Brain pericyte (primary cell): ENCODE data around the gene COPZ2.
"Not testable (repeated sequence)": the region's sequence is repeated elsewhere in the genome, so short reads cannot be mapped to it uniquely, and the experiment has no call there.

Experiments used
- DNase-seq: peaks from one replicate; pipeline ENCODE4 v3.0.0-alpha.2; 2012; ENCODE audit warnings: low read depth, low spot score

The COPZ2 gene

DNA sequence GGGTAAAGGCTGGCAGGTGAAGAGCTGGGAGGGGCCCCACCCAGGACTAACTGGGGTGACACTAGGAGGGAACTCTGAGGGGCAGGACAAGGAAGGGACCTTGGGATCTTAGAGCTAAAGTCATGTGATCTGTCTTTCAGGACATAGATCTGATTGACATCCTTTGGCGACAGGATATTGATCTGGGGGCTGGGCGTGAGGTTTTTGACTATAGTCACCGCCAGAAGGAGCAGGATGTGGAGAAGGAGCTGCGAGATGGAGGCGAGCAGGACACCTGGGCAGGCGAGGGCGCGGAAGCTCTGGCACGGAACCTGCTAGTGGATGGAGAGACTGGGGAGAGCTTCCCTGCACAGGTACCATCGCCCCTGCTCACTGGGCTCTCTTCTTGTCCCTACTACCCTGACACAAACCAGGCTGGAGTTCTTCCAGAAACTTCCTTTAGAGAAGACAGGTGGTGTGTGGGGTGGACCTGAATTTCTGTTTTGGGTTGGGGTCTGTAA lies 18.7 kb upstream of the COPZ2 start:
- DNase-seq: no peak

DNA sequence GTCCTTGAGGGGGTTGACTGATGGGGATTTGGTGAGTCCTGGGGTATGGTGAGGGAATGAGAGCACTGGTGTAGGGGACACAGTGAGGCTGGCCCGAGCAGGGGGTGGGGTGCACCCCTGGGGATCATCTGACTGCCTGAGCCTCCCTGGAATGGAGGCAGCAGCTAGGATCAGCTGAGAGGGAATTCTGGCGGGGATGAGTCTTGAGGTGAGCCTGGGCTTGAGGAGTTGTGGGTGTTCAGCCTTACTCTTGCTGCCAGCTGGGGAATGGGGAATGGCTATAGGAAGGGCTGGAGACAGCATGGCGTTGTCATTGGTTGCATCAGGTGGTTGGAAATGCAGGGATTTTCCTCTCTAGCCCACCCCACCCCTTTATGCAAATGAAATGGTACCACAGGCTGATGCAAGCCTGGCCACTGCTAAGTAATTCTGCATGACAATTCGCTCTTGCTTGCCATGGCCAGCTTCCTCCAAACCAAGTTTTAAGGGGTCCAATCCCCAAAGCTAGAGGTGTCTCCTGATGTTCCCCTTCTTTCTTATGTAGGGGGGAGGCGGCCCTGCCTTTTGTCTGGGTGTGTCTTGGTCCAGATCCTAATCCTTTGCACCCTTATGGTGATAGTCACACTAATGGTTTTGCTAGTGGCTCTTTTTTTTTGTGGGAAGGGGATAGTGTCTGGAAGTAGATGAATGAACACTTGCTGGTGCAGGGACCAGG lies 18.1 kb upstream of the COPZ2 start:
- no peak for DNase-seq

DNA sequence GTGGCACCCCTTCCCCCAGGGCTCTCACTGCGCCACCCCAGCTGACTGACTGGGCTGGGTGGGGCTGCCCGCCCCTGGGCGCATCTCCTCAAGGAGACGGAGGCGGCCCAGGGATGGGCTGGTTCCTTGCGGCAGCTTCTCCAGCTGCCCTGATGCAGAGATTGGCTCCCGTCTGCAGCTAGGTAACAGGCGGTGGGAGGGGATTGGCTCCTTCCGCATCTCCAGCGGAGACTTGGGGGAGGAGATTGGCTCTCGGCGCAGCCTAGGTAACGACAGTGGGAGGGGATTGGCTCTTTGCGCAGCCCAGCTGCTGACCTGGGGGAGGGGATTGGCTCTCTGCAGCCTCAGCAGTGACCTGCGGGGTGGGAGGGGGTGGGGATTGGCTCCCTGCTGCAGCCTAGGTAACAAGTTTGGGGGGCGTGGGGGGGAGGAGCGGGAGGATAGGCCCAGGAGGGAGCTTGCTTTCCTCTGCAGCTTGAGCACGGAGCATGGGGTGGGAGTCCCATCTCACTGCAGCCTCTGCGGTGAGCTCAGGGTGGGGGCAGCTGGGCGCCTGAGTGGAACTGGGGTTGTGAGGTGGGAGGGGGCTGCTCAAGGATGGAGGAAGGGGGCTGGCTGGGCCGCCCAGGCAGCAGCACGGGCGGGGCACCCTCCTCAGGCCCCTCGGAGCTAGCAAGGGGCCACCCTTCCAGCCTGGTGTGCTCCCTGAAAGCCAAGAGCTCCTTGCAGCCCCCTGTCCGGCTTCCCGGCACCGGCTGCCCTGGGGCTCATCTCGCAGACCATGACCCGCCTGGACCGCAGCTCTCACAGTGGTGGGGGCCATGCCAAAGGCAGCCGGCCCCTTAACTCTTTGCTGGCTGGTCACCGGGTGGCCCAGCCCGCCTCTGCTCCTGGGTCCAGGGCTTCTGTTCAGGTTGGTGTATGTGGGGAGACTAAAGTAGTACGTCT lies 16.9 kb upstream of the COPZ2 start:
- no peak for DNase-seq

DNA sequence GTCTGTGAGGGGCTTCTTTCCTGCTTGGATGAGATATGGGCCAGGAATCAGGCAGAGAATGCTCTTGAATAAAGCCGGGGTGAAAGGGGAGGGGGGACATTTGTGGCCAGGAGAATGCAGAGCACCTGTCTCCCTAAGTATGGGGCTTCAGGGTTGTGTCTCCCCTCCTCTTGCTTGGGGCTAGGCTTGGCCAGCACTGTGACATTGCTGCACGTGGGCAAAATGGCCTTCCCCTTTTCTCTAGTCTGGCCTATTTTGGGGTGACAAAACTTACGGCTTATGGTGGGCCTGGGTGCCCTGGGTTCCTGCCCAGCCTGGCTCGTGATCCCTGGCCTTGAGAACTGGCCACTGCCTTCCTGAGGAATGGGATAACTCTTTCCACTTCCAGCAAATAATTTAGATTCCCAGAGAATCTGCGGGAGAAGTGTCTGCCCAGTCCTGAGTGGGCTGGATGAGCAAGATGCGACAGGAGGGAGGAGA lies 16.2 kb upstream of the COPZ2 start:
- DNase-seq: no peak

DNA sequence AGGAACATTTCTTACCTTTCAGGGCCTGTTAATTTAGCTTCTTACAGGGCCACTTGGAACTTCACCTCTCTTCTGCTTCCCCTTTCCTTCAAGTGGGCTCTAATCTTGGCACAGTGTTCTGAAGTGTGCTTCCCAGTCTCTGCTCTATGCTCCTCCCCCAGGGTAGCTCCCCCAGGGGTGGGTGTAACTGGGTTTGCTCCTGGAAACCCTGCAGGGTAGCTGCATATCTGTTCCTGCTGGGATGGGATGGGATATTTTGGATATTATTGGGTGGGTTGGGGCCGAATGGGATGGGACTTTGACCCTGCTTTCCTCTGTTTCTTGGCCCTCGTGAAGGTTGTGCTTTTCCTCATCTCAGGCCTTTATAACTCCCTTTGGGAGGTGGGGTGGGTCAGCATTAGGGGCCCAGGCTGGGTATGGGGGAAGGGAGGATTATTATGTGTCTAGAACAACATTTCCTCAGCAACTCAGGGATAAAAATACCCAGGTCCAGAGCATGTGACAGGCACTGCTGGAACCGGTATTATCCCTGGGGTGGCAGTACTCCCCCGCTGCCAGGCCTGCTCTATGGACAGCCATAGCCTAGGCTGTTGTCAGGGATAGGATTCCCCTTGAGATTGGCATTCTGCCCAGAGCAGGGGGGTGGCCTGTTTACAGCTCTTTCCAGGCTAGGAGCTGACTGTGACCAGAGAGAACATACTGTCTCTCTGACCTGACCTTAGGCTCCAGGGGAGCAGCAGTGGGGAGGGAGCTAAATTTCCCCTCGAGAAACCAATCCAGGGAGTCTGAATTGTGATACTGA lies 15.6 kb upstream of the COPZ2 start:
- peak; percentile 58 for DNase-seq

DNA sequence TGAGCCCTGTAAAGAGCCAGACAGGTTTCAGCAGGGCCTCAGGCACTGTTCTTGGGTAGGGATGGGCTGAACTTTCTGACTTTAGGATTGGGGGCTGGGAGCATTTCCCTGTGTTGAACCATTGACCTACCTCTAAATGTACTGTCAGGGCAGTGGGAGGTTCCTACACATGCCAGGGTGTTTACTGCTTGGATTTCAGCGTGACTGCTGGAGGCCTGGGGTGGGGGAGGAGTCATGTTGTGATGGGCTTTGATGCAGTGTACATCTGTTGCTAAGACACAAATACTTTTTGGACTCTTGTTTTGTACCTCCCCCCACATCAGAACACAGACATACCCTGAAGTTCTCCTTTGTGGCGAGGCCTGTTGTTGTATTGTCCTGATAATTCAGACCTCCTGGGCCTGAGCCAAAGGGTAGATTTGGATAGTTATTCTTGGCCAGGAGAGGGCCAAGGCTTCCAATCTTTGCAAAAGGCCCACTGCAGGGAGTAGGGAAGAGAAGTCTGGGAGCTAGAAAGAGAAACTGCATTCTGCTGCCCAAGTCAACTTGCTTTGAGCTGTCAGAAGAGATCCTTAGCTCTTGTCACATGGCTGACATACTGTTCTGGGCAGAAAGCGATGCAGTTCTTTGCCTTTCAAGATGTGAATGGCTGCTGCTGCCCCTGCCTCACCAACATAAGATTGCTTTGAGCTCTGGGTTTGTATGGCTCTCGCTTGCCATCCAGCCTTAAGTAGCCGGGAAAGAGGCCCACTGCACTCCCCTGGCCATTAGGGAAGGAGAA lies 14.3 kb upstream of the COPZ2 start:
- peak; percentile 95 for DNase-seq

DNA sequence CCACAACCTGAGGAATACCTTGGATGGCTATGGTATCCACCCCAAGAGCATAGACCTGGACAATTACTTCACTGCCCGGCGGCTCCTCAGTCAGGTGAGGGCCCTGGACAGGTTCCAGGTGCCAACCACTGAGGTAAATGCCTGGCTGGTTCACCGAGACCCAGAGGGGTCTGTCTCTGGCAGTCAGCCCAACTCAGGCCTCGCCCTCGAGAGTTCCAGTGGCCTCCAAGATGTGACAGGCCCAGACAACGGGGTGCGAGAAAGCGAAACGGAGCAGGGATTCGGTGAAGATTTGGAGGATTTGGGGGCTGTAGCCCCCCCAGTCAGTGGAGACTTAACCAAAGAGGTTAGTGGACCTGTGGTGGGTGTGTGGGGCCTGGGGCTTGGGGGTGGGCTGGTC lies 13.7 kb upstream of the COPZ2 start:
- DNase-seq: no peak

DNA sequence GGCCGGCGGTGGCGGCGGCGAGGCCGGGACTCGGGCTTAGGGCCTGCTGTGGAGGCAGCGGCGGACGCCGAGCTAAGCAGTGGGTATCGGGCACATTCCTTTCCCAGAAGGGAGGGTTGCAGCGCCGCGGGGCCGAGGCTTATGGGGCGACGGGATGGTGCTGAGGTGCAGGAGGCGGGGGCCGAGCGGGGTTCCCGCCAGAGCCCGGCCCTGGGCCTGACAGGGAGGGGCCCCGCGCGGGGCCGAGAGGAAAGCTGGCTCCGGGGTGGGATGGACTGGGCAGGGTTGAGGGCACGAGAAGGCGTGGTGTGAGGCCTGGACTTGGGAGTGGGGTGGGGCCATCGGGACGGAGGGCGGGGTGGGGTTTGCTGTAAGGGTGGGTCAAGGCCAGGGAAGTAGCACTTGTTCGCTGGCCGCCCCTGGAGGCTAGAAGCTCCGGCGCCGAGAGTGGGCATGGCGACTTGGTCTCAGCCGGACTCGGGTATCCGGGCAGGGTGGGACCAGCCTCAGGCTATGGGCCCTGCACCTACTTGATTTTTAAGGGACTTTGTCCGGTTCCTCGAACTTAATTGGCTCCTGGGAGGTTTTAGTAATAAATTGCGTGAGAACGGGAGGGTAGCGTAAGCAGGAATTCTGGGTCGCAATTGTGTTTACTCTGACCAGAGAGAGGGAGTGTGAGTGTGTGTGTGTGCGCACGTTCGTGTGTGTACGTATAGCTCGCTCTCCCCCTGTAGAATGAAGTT lies 11.0 kb upstream of the COPZ2 start:
- DNase-seq: no peak

DNA sequence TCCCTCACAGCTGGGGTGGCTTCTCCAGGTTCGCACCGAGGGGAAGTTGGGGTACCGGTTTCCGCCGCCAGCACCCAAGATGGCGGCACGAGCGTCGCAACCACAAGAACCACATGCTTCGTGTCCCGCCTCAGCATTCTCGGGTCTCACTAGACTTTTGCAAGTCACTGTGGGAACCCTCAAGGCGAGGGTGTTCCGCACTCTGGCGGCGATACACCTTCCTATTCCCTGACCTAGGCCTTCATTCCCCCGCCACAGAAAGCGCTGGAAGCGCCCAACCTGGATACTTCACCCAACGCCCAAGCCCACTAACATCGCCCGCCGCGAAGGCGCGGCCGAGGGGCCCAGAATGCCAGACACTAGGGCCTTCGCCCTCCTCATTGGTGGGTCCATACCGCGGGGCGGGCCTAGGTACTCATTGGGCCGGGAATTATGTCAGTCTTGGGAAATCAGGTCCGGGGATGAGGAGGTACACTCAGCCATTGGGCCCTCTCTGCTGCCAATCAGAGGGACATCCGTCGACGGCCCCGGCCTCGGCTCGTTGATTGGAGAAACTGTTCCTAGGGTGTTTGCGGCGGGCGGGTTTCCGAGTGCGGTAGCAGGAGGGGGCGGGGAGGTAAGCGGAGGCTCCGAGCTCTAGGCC lies 10.3 kb upstream of the COPZ2 start, which contains the start of gene NFE2L1:
Gene NFE2L1, plus strand, starts transcription at position 619 of the 643 bp plus-strand sequence. CDS start 2,760 bp downstream, outside the sequence.
- DNase-seq: peak; percentile 99

DNA sequence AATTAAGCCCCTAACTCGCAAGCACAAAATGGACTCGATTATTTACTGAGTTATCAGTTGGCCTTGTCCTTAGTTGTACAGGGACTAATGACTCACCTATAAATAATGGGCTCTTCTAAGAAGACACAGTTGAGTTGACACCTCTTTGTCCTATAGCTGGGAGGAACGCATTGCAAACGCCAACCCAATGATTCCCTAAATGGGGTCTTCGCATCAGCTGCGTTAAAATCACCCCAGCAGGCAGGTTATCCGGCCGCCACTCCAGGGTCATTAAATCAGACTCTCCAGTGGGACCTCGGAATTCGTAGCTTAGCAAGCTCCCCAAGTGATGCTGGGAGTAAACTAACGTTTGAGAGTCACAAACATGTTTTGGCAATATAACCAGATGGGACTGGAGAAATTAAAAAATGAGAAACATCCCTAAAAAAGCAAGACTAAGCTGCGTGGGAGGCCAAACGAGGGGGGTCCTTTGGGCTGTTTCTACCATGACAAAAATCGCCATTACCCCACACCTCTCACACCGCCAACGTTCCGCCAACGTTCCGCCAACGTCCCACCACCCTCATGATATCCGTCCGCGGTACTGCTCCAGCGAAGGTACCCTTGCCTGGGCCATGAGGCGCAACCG lies 9.6 kb upstream of the COPZ2 start:
- DNase-seq: no peak

DNA sequence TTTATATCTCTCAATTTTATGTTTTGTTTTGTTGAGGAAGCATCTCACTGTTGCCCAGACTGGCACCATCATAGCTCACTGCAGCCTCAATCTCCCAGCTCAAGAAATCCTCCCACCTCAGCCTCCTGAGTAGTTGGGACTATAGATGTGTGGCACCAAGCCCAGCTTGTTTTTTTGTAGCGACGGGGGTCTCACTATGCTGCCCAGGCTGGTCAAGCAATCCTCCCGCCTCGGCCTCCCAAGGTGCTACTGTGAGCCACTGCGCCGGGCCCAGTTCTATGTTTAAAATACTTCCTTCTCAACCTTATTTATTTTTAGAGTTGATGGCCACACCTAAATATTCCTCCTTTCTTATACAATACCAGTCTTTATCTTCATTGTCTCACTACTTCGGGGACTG lies 8.7 kb upstream of the COPZ2 start:
- DNase-seq: no peak

DNA sequence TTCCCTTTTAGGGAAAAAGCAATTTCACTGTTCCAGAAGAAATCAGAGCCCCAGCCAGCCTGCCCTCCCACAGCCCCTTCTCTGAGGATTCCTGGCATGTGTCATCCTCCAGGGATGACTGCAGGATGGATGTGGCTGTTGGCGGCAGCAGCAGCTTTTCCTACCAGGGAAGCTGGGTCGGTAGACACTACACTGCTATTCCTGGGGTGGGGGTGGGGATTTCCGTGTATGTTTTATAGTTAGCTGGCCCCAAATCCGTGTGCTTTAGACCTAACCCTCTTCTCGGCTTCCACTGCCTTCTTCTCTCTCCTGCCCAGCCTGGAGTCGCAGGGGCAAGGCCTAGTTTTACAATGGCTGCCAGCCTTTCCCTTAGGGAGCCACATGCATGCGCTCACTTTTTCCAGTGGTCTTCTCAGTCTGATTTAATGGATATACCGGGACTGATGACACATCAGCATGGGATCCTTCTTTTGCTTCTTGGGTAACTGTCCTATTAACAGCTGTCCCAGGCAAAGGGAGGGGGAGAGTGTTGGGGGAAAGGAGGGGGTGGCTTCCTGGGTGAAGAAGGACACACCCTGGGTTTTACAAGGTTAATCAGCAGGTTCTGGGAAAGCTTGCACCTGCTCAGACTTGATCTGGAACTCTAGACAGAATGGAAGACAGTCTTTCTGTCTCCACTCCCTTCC lies 7.9 kb upstream of the COPZ2 start:
- no peak for DNase-seq

DNA sequence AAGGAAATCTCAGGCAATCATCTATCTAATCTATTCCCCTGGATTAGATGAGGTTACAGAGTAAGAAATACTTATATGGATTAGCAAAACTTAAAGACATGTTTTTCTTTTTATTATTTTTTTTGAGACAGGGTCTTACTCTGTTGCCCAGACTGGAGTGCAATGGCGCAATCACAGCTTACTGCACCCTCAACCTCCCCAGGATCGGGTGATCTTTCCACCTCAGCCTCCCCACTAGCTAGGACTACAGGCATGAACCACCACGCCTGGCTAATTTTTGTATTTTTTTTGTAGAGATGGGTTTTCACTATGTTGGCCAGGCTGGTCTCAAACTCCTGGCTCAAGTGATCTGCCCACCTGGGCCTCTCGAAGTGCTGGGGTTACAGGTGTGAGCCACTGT lies 7.3 kb upstream of the COPZ2 start:
- DNase-seq: no peak

DNA sequence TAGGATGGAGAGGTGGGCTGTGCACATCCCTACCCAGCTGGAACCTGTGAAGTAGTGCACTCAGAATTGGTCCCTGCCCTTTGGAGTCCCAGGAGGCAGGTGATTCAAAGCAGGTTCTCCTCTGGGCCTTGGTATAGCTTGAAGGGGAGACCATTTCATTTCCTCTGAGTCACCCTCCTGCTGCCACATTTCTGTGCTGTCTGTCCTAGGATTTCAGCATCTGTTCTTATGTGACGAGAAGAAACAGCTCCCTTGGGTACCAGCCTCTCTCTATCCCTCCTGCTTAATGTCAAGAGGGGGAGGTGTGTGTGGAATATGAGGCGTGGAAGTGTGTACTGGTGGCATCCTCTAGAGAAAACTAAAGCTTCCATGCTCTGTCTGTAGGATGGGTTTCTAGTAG lies 5.6 kb upstream of the COPZ2 start:
- no peak for DNase-seq

DNA sequence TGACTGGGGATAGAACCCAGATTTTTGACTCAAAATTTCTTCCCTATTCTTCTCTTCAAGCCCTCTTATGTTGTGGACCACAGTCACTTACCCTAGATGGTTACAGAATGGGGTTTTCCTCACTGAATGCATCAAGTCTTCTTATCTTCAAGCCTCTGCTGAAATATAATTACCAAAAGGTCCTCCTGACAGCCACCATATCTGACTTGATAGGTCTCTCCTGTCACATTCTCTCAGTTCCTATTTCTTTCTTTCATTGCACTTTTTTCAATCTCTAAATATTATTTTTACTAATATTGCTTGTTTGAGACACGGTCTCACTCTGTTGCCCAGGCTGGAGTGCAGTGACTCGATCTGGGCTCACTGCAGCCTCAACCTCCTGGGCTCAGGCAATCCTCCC lies 1.1 kb upstream of the COPZ2 start:
- DNase-seq: no peak

DNA sequence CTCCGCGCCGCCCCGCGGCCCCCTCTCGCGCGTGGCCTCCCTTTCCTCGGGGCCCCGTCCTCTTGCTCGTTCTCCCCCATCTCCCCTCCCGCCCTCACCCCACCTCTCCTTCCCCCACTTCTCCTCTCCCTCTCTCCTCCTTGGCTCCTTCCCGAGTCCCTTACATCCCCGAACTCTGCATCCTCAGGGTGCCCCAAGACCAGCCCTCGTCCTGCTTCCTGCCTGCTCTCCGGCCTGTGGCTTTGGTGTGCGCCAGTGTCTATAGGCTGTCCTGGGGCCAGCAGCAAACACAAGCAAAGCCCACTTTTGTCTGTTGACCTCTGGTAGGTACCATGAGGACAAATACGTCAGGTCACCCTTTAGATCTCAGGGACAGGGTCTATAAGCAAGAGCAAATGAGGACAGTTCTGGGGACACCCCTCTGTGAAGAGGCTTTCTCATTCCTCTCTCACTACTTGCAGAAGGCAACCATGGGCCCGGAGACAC lies 284 bp upstream of the COPZ2 start:
- DNase-seq: no peak

DNA sequence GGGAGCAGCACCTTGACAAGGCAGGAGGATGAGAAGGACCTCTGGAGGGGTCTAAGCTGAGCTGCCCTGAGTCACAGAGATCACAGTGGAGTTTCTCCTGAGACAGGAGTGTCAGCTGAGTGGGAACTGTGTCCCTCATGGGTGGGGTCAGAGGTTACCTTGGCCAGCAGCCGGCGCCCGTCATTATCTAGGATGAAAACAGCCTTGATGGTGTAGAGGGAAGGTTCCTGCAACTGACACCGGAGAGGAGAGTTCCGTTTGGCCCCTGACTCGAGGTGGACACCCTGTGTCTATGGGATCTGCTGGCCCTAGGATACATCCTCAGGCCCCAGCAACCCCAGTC lies 933 bp downstream of the COPZ2 start:
- no peak for DNase-seq

DNA sequence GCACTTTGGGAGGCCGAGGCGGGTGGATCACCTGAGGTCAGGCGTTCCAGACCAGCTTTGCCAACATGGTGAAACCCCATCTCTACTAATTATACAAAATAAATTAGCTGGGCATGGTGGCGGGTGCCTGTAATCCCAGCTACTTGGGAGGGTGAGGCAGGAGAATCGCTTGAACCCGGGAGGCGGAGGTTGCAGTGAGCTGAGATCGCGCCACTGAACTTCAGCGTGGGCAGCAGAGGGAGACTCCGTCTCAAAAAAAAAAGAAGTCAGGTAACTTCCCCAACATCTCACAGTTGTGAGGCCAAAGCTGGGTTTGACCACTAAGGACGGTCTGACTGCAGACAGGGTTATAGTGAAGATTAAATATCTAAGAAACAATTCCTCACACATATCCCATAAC lies 2.9 kb downstream of the COPZ2 start:
- not testable (repeated sequence) for DNase-seq

DNA sequence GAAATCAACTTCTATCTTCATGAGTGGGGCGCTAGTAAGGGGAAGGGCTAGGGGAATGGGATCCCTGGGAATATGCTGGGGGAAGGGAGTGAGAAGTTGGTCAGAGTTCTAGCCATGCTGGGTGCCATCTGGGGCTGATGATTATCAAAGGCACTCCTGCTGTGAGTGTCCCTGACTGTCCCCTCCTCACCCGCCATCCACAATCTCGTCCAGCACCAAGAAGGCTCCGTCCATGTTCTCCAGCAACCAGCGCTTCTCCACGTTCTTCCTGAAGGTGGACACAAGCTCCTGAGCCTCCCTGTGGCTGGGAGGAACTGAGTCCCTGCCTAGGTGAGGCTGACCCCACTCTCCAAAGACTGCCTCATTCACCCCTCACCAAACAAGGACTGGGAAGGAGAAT lies 5.6 kb downstream of the COPZ2 start:
- DNase-seq: no peak
